Astrocyte of the cerebellum (primary cell): ENCODE measurements around the gene NTNG1.
"Not testable (repeated sequence)": the region's sequence is repeated elsewhere in the genome, so short reads cannot be mapped to it uniquely, and the experiment has no call there.

ENCODE experiments used
- DNase-seq: peaks from one replicate; pipeline ENCODE4 v3.0.0-alpha.2; 2011; ENCODE audit warnings: low read depth
- H3K4me3 ChIP-seq: 2 replicates; pipeline ENCODE4 v1.5.1; 2011; ENCODE audit warnings: mild to moderate bottlenecking, low read depth, low read length, moderate library complexity
- CTCF ChIP-seq: IDR thresholded peaks from 2 replicates; pipeline ENCODE4 v1.5.1; 2012; ENCODE audit warnings: low read length, low read depth, moderate library complexity, mild to moderate bottlenecking; ENCODE audit errors: missing control alignments
- in situ Hi-C: cut with HindIII; loops from 2 replicates; pipeline ENCODE4 v1.10.0; 2017; ENCODE audit warnings: low sequenced_read_pairs

The NTNG1 gene

GRCh38 chr1:107153014-107153413 lies 12.2 kb downstream of the NTNG1 start:
- no peak for TF ChIP-seq CTCF
- in situ Hi-C loops: no loop called here

GRCh38 chr1:107158496-107158895 lies 17.7 kb downstream of the NTNG1 start:
- no peak overlapping the region for H3K4me3 ChIP-seq
- in situ Hi-C loops: no loop called here
- no peak for TF ChIP-seq CTCF
- no peak for DNase-seq

More at GRCh38 chr1:107153014-107153413, 12.2 kb downstream of the NTNG1 start:
- H3K4me3 ChIP-seq: no peak overlapping the region
- peak; percentile 18 for DNase-seq

DNA sequence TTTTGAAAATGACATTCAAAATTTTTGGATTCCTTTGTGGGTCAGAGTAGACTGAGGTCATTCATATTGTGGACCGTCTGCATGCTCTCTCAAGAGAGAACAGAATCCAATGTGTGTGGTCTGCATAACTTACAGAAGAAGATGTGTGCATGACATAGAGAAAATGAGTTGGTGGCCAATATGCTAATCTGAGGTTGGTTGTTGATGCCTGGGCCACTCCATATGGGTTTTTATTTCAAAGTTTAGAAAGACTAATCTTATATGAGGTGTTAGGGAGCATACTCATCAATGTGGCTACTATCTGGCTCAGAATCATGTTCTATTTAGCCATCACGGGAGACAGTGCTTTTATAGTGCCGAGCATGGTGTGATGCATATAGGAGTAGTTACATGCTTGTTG lies 18.2 kb downstream of the NTNG1 start:
- no peak overlapping the region for H3K4me3 ChIP-seq
- TF ChIP-seq CTCF: no peak
- no peak for DNase-seq
- in situ Hi-C loops: no loop called here

DNA sequence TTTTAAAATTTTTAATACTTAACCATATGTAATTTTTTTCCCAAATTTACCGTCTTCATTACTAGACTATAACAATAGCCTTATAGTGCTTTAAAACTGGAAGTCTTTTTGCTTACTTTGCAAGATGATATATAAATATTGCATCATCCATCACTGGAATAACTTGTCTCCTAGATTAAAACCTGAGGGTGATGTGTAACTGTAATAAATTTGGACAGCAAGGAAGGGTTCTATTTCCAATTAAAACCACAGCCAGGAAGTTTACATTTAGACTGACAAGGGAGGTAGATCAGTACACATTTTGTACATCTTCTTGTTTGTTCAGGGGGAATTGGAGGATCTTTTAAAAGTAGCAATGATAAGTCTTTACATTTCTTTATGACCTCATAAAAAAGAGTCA lies 21.9 kb downstream of the NTNG1 start:
- no peak overlapping the region for H3K4me3 ChIP-seq
- TF ChIP-seq CTCF: no peak
- in situ Hi-C loops: no loop called here
- no peak for DNase-seq

GRCh38 chr1:107164901-107165300 lies 24.1 kb downstream of the NTNG1 start:
- H3K4me3 ChIP-seq, DNase-seq, in situ Hi-C loops: not testable (repeated sequence)

GRCh38 chr1:107169615-107170014 lies 28.8 kb downstream of the NTNG1 start:
- in situ Hi-C loops: no loop called here
- TF ChIP-seq CTCF: no peak
- DNase-seq: no peak
- no peak overlapping the region for H3K4me3 ChIP-seq

GRCh38 chr1:107171333-107171732 lies 30.5 kb downstream of the NTNG1 start:
- no peak for TF ChIP-seq CTCF
- in situ Hi-C loops: no loop called here
- peak; percentile 18 for DNase-seq
- no peak overlapping the region for H3K4me3 ChIP-seq
